GM19035 (cell line): ENCODE results near the gene PIK3AP1.

Experiments used
- ATAC-seq: cut with Tn5 transposase; IDR thresholded peaks from one replicate; pipeline ENCODE4 v1.9.1; 2021; ENCODE audit not compliant: unreplicated experiment

The PIK3AP1 gene

GRCh38 chr10:96618653-96619052 lies 101.7 kb downstream of the PIK3AP1 start:
- ATAC-seq = no peak

GRCh38 chr10:96616961-96617360 lies 103.4 kb downstream of the PIK3AP1 start:
- no peak for ATAC-seq

GRCh38 chr10:96614515-96614914 lies 105.8 kb downstream of the PIK3AP1 start:
- ATAC-seq = no peak

- no peak for ATAC-seq
Measured at GRCh38 chr10:96613576-96613975, 106.7 kb downstream of the PIK3AP1 start.

GRCh38 chr10:96612055-96612830 lies 108.1 kb downstream of the PIK3AP1 start:
- ATAC-seq = no peak

GRCh38 chr10:96610817-96611216 lies 109.5 kb downstream of the PIK3AP1 start:
- ATAC-seq = no peak

GRCh38 chr10:96609510-96609909 lies 110.8 kb downstream of the PIK3AP1 start:
- no peak for ATAC-seq

- no peak for ATAC-seq
Measured at GRCh38 chr10:96608805-96609204, 111.5 kb downstream of the PIK3AP1 start.

- no peak for ATAC-seq
Measured at GRCh38 chr10:96608262-96608661, 112.1 kb downstream of the PIK3AP1 start.

GRCh38 chr10:96606946-96607345 lies 113.4 kb downstream of the PIK3AP1 start:
- no peak for ATAC-seq

- ATAC-seq = no peak
Measured at GRCh38 chr10:96606216-96606615, 114.1 kb downstream of the PIK3AP1 start.

GRCh38 chr10:96600337-96600736 lies 120.0 kb downstream of the PIK3AP1 start:
- no peak for ATAC-seq

- ATAC-seq = no peak
Measured at GRCh38 chr10:96598846-96599245, 121.5 kb downstream of the PIK3AP1 start.

- no peak for ATAC-seq
Measured at GRCh38 chr10:96596422-96597407, 123.6 kb downstream of the PIK3AP1 start.

GRCh38 chr10:96595741-96596140 lies 124.6 kb downstream of the PIK3AP1 start:
- no peak for ATAC-seq

GRCh38 chr10:96591946-96592345 lies 128.4 kb downstream of the PIK3AP1 start:
- no peak for ATAC-seq

- no peak for ATAC-seq
Measured at GRCh38 chr10:96588616-96589419, 131.5 kb downstream of the PIK3AP1 start.

GRCh38 chr10:96588060-96588554 lies 132.2 kb downstream of the PIK3AP1 start:
- no peak for ATAC-seq

GRCh38 chr10:96587264-96588059 lies 132.9 kb downstream of the PIK3AP1 start:
- no peak for ATAC-seq
